ENCODE data around the gene ATP2B3. TPM values are rescaled to one million over a fixed set of nuclear protein-coding genes. Genes with fewer than 3 reads are reported as not detected.

The ATP2B3 gene
- polyA plus RNA-seq, 2 donors, result not detected

DNA sequence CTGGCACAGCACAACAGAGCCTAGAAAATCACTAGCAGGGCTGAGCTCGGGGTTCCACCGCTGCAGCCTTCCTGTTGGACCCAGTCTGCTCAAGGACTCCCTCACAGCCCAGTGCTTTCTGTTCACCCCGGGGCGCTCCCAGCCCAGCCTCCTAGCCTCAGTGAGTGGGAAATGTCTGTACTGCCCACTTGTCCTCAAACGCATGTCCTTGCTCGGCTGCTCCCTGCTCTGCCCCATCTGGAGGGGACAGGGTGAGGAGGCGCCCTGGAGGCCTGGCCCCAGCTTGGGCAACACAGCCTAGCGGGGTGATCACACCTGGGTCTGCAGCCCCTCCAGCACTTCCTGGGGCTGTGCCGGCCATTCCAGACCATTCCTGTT is 93.4 kb downstream of the ATP2B3 start:
- Histone ChIP-seq H3K27me3 (ENCODE audit: control insufficient read depth in 1 of 2, insufficient read depth in 2 of 2, low read length in 2 of 2) (no peaks in the 10 kb centered on the region), H3K36me3 (ENCODE audit: control insufficient read depth in 2 of 2, insufficient read depth in 2 of 2, low read length in 1 of 2) (no peaks in the 10 kb centered on the region), H3K4me3 (ENCODE audit: low read depth in 1 of 2, low read length in 2 of 2) (no peak overlapping the region), H3K9me3 (ENCODE audit: control insufficient read depth in 2 of 2, insufficient read depth in 1 of 2, low read depth in 1 of 2, low read length in 1 of 2) (peaks cover 0 to 4% of the 10 kb centered on the region in 2 donors), H3K27ac (ENCODE audit: low read depth in 2 of 2, low read length in 1 of 2) (no peak overlapping the region), H3K4me1 (ENCODE audit: control insufficient read depth in 2 of 2, insufficient read depth in 2 of 2, low read length in 1 of 2) (peaks cover 0 to 2% of the 10 kb centered on the region in 2 donors)
- 71 to 79% methylated on average over 8 to 9 of the region's 9 CpGs for WGBS, 2 donors

- 70 to 76% methylated on average over 14 of the region's 14 CpGs for WGBS, 2 donors
- H3K27ac ChIP-seq (ENCODE audit: low read depth in 2 of 2, low read length in 1 of 2), result no peak overlapping the region
Measured at GRCh38 chrX:153611298-153612095, 94.1 kb downstream of the ATP2B3 start.

DNA sequence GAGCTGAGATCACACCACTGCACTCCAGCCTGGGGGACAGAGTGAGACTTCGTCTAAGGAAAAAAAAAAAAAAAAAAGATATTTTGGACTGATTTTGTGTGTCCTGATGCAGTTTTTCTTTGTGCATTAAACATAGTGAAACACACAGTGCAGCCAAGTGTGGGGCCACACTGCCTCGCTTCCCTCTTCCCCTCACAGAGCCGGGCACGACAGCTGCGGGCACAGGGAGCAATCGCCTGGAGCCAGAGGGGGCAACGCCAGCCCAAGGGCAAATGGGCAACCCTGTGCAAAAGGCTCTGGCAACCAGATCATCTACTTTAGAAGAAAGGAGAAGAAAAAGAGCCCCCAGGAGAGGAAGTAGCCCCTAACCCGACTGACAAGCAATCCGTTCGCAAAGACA is 95.0 kb downstream of the ATP2B3 start:
- peaks cover 0 to 2% of the 10 kb centered on the region in 2 donors for H3K4me1 ChIP-seq (ENCODE audit: control insufficient read depth in 2 of 2, insufficient read depth in 2 of 2, low read length in 1 of 2)
- H3K9me3 ChIP-seq (ENCODE audit: control insufficient read depth in 2 of 2, insufficient read depth in 1 of 2, low read depth in 1 of 2, low read length in 1 of 2), result no peaks in the 10 kb centered on the region
- 77 to 85% methylated on average over 10 of the region's 10 CpGs for WGBS, 2 donors
- no peaks in the 10 kb centered on the region for H3K36me3 ChIP-seq (ENCODE audit: control insufficient read depth in 2 of 2, insufficient read depth in 2 of 2, low read length in 1 of 2)
- H3K4me3 ChIP-seq (ENCODE audit: low read depth in 1 of 2, low read length in 2 of 2), result no peak overlapping the region
- H3K27me3 ChIP-seq (ENCODE audit: control insufficient read depth in 1 of 2, insufficient read depth in 2 of 2, low read length in 2 of 2), result no peaks in the 10 kb centered on the region
- no peak overlapping the region for H3K27ac ChIP-seq (ENCODE audit: low read depth in 2 of 2, low read length in 1 of 2)

More at GRCh38 chrX:153611298-153612095, 94.1 kb downstream of the ATP2B3 start:
- Histone ChIP-seq H3K4me1 (ENCODE audit: control insufficient read depth in 2 of 2, insufficient read depth in 2 of 2, low read length in 1 of 2) (peaks cover 0 to 2% of the 10 kb centered on the region in 2 donors), H3K27me3 (ENCODE audit: control insufficient read depth in 1 of 2, insufficient read depth in 2 of 2, low read length in 2 of 2) (no peaks in the 10 kb centered on the region), H3K9me3 (ENCODE audit: control insufficient read depth in 2 of 2, insufficient read depth in 1 of 2, low read depth in 1 of 2, low read length in 1 of 2) (peaks cover 0 to 2% of the 10 kb centered on the region in 2 donors), H3K36me3 (ENCODE audit: control insufficient read depth in 2 of 2, insufficient read depth in 2 of 2, low read length in 1 of 2) (no peaks in the 10 kb centered on the region), H3K4me3 (ENCODE audit: low read depth in 1 of 2, low read length in 2 of 2) (no peak overlapping the region)

GRCh38 chrX:153614818-153615217 is 97.4 kb downstream of the ATP2B3 start:
- no peak overlapping the region for H3K27ac ChIP-seq (ENCODE audit: low read depth in 2 of 2, low read length in 1 of 2)
- H3K4me3 ChIP-seq (ENCODE audit: low read depth in 1 of 2, low read length in 2 of 2), result no peak overlapping the region
- no peaks in the 10 kb centered on the region for H3K36me3 ChIP-seq (ENCODE audit: control insufficient read depth in 2 of 2, insufficient read depth in 2 of 2, low read length in 1 of 2)
- H3K27me3 ChIP-seq (ENCODE audit: control insufficient read depth in 1 of 2, insufficient read depth in 2 of 2, low read length in 2 of 2), result peaks cover 0 to 4% of the 10 kb centered on the region in 2 donors
- H3K9me3 ChIP-seq (ENCODE audit: control insufficient read depth in 2 of 2, insufficient read depth in 1 of 2, low read depth in 1 of 2, low read length in 1 of 2), result no peaks in the 10 kb centered on the region
- H3K4me1 ChIP-seq (ENCODE audit: control insufficient read depth in 2 of 2, insufficient read depth in 2 of 2, low read length in 1 of 2), result no peaks in the 10 kb centered on the region
- 68 to 75% methylated on average over 6 of the region's 6 CpGs for WGBS, 2 donors

DNA sequence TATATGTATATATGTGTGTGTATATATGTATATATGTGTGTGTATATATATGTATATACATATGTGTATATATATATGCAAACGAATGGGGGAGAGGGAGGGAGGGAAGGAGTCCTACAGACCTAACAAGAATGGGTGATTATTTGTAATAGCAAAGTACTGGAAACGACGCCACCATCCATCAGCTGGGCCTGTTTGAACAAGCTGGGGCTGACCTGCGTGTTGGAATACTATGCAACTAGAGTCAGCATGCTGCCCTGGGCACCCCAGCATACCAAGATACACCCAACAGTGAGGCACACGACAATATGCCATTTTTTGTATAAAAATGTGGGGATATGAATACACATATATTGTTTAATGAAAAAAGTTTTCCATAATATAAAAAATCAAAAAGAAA is 103.1 kb downstream of the ATP2B3 start:
- 54 to 59% methylated on average over 5 of the region's 5 CpGs for WGBS, 2 donors

DNA sequence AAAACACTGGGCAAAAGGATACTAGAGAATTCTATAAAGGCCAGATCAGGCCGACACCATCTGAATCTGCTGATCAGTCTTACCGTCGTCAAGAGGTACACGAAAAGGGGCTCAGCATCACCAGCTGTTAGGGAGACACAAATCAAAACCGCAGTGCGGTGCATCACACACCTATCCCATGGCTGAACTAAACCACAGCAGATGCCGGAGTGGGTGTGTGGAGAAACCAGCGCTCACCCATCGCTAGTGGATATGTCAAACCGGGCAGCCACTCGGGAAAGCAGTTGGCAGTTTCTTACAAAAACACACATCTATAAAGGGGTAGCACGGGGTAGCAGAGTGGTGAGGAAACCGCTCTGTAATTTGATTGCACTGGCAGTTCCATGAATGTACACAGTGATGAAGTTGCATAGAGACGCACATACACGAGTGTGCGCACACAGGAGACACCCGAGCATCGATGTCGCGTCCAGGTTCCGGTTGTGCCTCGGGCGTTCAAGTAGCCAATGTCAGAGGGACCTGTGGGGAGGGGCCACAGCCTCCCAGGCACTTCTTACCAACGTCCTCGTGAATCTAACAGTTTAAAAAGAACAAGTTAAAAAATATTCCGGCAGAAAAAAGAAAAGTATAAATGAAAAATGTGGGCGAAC is 104.6 kb downstream of the ATP2B3 start:
- Histone ChIP-seq H3K36me3 (ENCODE audit: control insufficient read depth in 2 of 2, insufficient read depth in 2 of 2, low read length in 1 of 2) (no peaks in the 10 kb centered on the region), H3K27ac (ENCODE audit: low read depth in 2 of 2, low read length in 1 of 2) (no peak overlapping the region), H3K4me1 (ENCODE audit: control insufficient read depth in 2 of 2, insufficient read depth in 2 of 2, low read length in 1 of 2) (no peaks in the 10 kb centered on the region), H3K4me3 (ENCODE audit: low read depth in 1 of 2, low read length in 2 of 2) (no peak overlapping the region), H3K9me3 (ENCODE audit: control insufficient read depth in 2 of 2, insufficient read depth in 1 of 2, low read depth in 1 of 2, low read length in 1 of 2) (no peaks in the 10 kb centered on the region), H3K27me3 (ENCODE audit: control insufficient read depth in 1 of 2, insufficient read depth in 2 of 2, low read length in 2 of 2) (peaks cover 0 to 4% of the 10 kb centered on the region in 2 donors)
- 89% methylated on average over 27 of the region's 27 CpGs for WGBS, 2 donors

More for the DNA sequence above, 103.1 kb downstream of the ATP2B3 start:
- no peaks in the 10 kb centered on the region for H3K4me1 ChIP-seq (ENCODE audit: control insufficient read depth in 2 of 2, insufficient read depth in 2 of 2, low read length in 1 of 2)
- H3K9me3 ChIP-seq (ENCODE audit: control insufficient read depth in 2 of 2, insufficient read depth in 1 of 2, low read depth in 1 of 2, low read length in 1 of 2), result no peaks in the 10 kb centered on the region
- H3K36me3 ChIP-seq (ENCODE audit: control insufficient read depth in 2 of 2, insufficient read depth in 2 of 2, low read length in 1 of 2), result no peaks in the 10 kb centered on the region
- no peak overlapping the region for H3K4me3 ChIP-seq (ENCODE audit: low read depth in 1 of 2, low read length in 2 of 2)
- peaks cover 0 to 4% of the 10 kb centered on the region in 2 donors for H3K27me3 ChIP-seq (ENCODE audit: control insufficient read depth in 1 of 2, insufficient read depth in 2 of 2, low read length in 2 of 2)
- no peak overlapping the region for H3K27ac ChIP-seq (ENCODE audit: low read depth in 2 of 2, low read length in 1 of 2)

- H3K4me1 ChIP-seq (ENCODE audit: control insufficient read depth in 2 of 2, insufficient read depth in 2 of 2, low read length in 1 of 2), result no peaks in the 10 kb centered on the region
- peaks cover 0 to 4% of the 10 kb centered on the region in 2 donors for H3K27me3 ChIP-seq (ENCODE audit: control insufficient read depth in 1 of 2, insufficient read depth in 2 of 2, low read length in 2 of 2)
- no peak overlapping the region for H3K4me3 ChIP-seq (ENCODE audit: low read depth in 1 of 2, low read length in 2 of 2)
- H3K9me3 ChIP-seq (ENCODE audit: control insufficient read depth in 2 of 2, insufficient read depth in 1 of 2, low read depth in 1 of 2, low read length in 1 of 2), result no peaks in the 10 kb centered on the region
- no peak overlapping the region for H3K27ac ChIP-seq (ENCODE audit: low read depth in 2 of 2, low read length in 1 of 2)
- no peaks in the 10 kb centered on the region for H3K36me3 ChIP-seq (ENCODE audit: control insufficient read depth in 2 of 2, insufficient read depth in 2 of 2, low read length in 1 of 2)
- WGBS, 2 donors, result 62 to 73% methylated on average over 17 of the region's 17 CpGs
Measured at GRCh38 chrX:153622661-153623309, 105.3 kb downstream of the ATP2B3 start.

- no peak overlapping the region for H3K27ac ChIP-seq (ENCODE audit: low read depth in 2 of 2, low read length in 1 of 2)
- WGBS, 2 donors, result 73 to 81% methylated on average over 16 of the region's 16 CpGs
- H3K27me3 ChIP-seq (ENCODE audit: control insufficient read depth in 1 of 2, insufficient read depth in 2 of 2, low read length in 2 of 2), result no peaks in the 10 kb centered on the region
- no peak overlapping the region for H3K4me3 ChIP-seq (ENCODE audit: low read depth in 1 of 2, low read length in 2 of 2)
- no peaks in the 10 kb centered on the region for H3K4me1 ChIP-seq (ENCODE audit: control insufficient read depth in 2 of 2, insufficient read depth in 2 of 2, low read length in 1 of 2)
- no peaks in the 10 kb centered on the region for H3K9me3 ChIP-seq (ENCODE audit: control insufficient read depth in 2 of 2, insufficient read depth in 1 of 2, low read depth in 1 of 2, low read length in 1 of 2)
- no peaks in the 10 kb centered on the region for H3K36me3 ChIP-seq (ENCODE audit: control insufficient read depth in 2 of 2, insufficient read depth in 2 of 2, low read length in 1 of 2)
Measured at GRCh38 chrX:153623310-153624029, 106.0 kb downstream of the ATP2B3 start.

All from esophagus (tissue), 2 donors.